Stimulated activated naive CD8-positive, alpha-beta T cell treated with anti-CD3 and anti-CD28 coated beads, Interleukin-15, amount 100 ng/mL, for 72 hours (primary cell): ENCODE results near the gene PRSS2.

Source experiments
- ATAC-seq: fragments of 150-1000 bp; cut with Tn5 transposase; 2 replicates; pipeline ENCODE4 v1.10.0; 2021; ENCODE audit warnings: mild to moderate bottlenecking, moderate library complexity
- DNase-seq, 2 donors: peaks; one replicate each; pipeline ENCODE4 v3.0.0; 2021 to 2022
- H3K27ac Mint-ChIP-seq, 2 donors: one replicate each; pipeline ENCODE4 v1.8.0; 2022; ENCODE audit warnings: mild to moderate bottlenecking in 2 of 2, mixed read lengths in 2 of 2, moderate library complexity in 2 of 2
- H3K27me3 Mint-ChIP-seq: one replicate; pipeline ENCODE4 v1.8.0; 2022; ENCODE audit warnings: mixed read lengths
- H3K4me1 Mint-ChIP-seq: one replicate; pipeline ENCODE4 v1.8.0; 2022; ENCODE audit warnings: mild to moderate bottlenecking, mixed read lengths
- H3K4me3 Mint-ChIP-seq, 2 donors: one replicate each; pipeline ENCODE4 v1.8.0; 2022; ENCODE audit warnings: mild to moderate bottlenecking in 2 of 2, mixed read lengths in 2 of 2, moderate library complexity in 1 of 2
- H3K9me3 Mint-ChIP-seq, 2 donors: one replicate each; pipeline ENCODE4 v1.8.0; 2022; ENCODE audit warnings: mixed read lengths in 2 of 2

The PRSS2 gene

DNA sequence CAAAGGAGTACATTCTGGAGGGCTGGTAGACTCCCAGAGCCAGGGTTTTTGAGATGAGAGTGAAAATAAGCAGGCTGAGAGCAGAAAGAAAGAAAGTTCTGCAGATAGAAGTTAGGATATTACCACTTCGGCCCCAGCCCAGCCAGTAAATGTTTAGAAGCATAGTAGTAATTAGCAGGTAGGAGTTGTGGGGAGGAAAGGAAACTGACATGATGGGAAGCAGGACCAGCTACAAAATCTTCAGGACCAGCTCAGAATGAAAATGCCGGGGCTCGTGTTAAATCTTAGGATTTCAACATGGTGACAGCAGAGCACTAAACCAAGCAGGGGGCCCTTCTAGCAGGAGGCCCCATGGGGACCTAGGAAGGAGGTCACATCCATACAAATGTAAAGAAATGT is 28.7 kb downstream of the PRSS2 start:
- H3K27me3 Mint-ChIP-seq: no peaks in the 10 kb centered on the region
- H3K27ac Mint-ChIP-seq: peak overlapping the region; percentile 99 to 100
- no peaks in the 10 kb centered on the region for H3K9me3 Mint-ChIP-seq
- no peak for DNase-seq
- H3K4me1 Mint-ChIP-seq: peaks cover 68% of the 10 kb centered on the region
- peak overlapping the region; percentile 94 to 95 for H3K4me3 Mint-ChIP-seq
- no peak for ATAC-seq

DNA sequence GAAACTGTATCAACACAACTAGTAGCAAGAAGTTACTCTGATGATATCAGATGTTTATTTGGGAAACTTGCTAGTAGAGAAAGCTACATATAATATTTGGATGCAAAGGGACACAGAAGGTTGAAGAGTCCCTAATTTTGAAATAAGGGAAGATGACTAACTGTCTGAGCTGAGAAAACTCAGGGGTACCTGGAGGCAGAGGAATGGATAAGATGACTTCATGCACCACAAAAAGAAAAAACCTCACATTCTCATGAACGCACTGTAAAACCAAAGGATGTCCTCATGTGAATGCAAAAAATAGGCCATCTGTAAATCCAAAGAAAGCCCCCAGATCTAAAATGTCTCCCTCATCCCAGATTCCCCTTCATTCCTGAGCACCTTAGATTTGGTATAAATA is 29.3 kb downstream of the PRSS2 start:
- DNase-seq (peak in 1 of 2 donors; percentile 20), ATAC-seq (no peak)
- Mint-ChIP-seq H3K4me3 (peak overlapping the region; percentile 94 to 95), H3K27ac (peak overlapping the region; percentile 99 to 100), H3K27me3 (no peaks in the 10 kb centered on the region), H3K4me1 (peaks cover 68% of the 10 kb centered on the region), H3K9me3 (no peaks in the 10 kb centered on the region)

DNA sequence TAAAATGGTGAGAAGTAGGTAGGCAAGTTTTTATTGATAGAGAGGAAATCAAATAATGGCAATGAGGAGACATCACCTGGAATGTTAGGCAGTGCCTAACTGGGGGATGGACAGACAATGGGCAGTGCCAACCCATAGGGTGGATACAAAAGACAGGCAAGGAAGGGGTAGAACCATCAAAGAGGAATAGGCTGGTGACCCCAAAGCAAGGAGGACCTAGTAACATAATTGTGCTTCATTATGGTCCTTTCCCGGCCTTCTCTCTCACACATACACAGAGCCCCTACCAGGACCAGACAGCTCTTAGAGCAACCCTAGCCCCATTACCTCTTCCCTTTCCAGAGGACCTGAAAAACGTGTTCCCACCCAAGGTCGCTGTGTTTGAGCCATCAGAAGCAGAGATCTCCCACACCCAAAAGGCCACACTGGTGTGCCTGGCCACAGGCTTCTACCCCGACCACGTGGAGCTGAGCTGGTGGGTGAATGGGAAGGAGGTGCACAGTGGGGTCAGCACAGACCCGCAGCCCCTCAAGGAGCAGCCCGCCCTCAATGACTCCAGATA is 30.0 kb downstream of the PRSS2 start:
- Mint-ChIP-seq H3K27ac (peak overlapping the region; percentile 99 to 100), H3K4me1 (peaks cover 73% of the 10 kb centered on the region), H3K27me3 (no peaks in the 10 kb centered on the region), H3K9me3 (no peaks in the 10 kb centered on the region), H3K4me3 (peak overlapping the region; percentile 94 to 95)
- peak; percentile 1 for ATAC-seq
- DNase-seq: peak in 1 of 2 donors; percentile 11

DNA sequence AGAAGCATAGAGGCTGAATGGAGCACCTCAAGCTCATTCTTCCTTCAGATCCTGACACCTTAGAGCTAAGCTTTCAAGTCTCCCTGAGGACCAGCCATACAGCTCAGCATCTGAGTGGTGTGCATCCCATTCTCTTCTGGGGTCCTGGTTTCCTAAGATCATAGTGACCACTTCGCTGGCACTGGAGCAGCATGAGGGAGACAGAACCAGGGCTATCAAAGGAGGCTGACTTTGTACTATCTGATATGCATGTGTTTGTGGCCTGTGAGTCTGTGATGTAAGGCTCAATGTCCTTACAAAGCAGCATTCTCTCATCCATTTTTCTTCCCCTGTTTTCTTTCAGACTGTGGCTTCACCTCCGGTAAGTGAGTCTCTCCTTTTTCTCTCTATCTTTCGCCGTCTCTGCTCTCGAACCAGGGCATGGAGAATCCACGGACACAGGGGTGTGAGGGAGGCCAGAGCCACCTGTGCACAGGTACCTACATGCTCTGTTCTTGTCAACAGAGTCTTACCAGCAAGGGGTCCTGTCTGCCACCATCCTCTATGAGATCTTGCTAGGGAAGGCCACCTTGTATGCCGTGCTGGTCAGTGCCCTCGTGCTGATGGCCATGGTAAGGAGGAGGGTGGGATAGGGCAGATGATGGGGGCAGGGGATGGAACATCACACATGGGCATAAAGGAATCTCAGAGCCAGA is 31.0 kb downstream of the PRSS2 start:
- Mint-ChIP-seq H3K9me3 (no peaks in the 10 kb centered on the region), H3K27ac (peak overlapping the region; percentile 95 to 99), H3K4me1 (peaks cover 83% of the 10 kb centered on the region), H3K4me3 (peak overlapping the region; percentile 94 to 95), H3K27me3 (no peaks in the 10 kb centered on the region)
- ATAC-seq (no peak), DNase-seq (peak in 1 of 2 donors; percentile 10)

DNA sequence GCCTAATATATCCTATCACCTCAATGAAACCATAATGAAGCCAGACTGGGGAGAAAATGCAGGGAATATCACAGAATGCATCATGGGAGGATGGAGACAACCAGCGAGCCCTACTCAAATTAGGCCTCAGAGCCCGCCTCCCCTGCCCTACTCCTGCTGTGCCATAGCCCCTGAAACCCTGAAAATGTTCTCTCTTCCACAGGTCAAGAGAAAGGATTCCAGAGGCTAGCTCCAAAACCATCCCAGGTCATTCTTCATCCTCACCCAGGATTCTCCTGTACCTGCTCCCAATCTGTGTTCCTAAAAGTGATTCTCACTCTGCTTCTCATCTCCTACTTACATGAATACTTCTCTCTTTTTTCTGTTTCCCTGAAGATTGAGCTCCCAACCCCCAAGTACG is 31.5 kb downstream of the PRSS2 start:
- H3K27me3 Mint-ChIP-seq: no peaks in the 10 kb centered on the region
- H3K4me1 Mint-ChIP-seq: peaks cover 88% of the 10 kb centered on the region
- H3K4me3 Mint-ChIP-seq: peak overlapping the region; percentile 94 to 95
- no peaks in the 10 kb centered on the region for H3K9me3 Mint-ChIP-seq
- peak overlapping the region; percentile 95 to 99 for H3K27ac Mint-ChIP-seq
- DNase-seq (no peak), ATAC-seq (no peak)

DNA sequence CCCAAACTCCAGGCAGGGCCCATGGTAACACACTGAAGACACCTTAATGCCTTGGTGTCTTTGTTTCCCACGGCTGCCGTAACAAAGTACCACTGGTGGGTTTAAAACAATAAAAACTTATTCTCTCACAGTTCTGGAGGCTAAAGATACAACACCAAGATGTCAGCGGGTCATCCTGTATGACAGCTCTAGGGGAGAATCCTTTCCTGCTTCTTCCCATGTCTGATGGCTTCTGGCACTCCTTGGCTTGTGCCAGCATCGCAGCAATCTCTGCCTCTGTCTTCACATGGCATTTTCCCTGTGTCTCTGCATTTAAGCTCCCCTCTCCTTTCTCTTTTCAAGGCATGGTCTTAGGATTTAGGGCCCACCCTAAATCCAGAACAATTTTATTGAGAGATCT is 33.1 kb downstream of the PRSS2 start:
- Mint-ChIP-seq H3K27me3 (no peaks in the 10 kb centered on the region), H3K4me3 (peak overlapping the region; percentile 80 to 95), H3K27ac (peak overlapping the region; percentile 48 to 91), H3K9me3 (no peaks in the 10 kb centered on the region), H3K4me1 (peaks cover 98% of the 10 kb centered on the region)
- no peak for ATAC-seq
- no peak for DNase-seq

DNA sequence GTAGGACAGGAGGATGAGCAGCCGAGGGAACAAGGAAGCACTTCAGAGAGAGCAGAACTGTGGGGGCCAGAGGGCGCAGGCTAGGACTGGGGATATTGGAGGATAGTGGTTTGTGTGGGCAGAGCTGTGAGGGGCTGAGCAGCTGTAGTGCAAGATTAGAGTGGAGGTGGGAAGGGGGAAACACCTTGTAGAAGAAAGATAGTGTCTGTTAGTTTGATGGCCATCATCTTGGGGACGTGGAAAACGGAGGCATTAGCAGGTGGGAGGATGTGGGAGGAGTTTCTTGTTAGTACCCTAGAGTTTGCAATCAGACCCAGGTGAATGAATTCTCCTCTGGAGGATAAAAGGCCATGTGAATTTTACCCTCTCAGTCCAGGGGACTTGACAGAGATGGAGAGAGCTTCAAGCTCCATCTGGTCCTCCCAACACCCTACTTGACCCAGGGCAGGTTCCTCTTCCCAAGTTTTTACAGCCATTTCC is 34.0 kb downstream of the PRSS2 start:
- H3K9me3 Mint-ChIP-seq: no peaks in the 10 kb centered on the region
- peak; percentile 58 to 74 for DNase-seq
- peak overlapping the region; percentile 80 to 95 for H3K4me3 Mint-ChIP-seq
- ATAC-seq: peak; percentile 35
- H3K27ac Mint-ChIP-seq: peak overlapping the region; percentile 48 to 91
- peaks cover 98% of the 10 kb centered on the region for H3K4me1 Mint-ChIP-seq
- no peaks in the 10 kb centered on the region for H3K27me3 Mint-ChIP-seq

DNA sequence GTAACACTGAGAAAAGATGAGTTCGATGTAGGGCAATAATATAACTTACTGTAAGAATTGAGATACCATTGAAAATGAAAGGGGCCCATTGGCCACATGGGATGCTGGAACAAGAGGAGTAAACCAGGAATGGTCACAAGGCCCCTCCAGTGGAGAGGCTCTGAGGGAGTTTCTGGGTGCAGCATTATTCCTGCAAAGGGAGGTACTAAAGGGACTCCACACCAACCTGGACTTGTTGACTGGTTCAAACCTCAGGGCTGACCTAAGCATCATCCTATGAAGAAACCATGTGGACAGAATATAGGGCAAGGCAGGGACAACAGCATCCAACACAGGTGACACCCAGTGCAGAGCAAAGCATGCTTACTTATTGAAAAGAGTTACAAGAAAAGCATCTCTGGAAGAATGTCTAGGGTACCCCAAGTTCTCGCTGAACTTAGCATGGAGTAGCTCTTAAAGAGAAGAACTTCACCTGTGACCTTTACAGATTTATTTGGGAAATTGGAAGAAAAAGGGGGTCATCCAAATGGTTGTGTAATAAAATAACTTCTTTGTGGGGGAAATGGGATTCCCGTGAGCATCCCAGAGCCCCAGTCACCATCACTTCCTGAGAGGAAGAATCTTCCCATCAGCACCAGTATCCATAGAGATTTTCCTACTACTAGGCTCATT is 34.7 kb downstream of the PRSS2 start:
- ATAC-seq: no peak
- H3K27ac Mint-ChIP-seq: peak overlapping the region; percentile 81 to 95
- peak in 1 of 2 donors; percentile 8 for DNase-seq
- H3K4me3 Mint-ChIP-seq: peak overlapping the region; percentile 80 to 95
- H3K4me1 Mint-ChIP-seq: peaks cover 98% of the 10 kb centered on the region
- H3K9me3 Mint-ChIP-seq: no peaks in the 10 kb centered on the region
- no peaks in the 10 kb centered on the region for H3K27me3 Mint-ChIP-seq

DNA sequence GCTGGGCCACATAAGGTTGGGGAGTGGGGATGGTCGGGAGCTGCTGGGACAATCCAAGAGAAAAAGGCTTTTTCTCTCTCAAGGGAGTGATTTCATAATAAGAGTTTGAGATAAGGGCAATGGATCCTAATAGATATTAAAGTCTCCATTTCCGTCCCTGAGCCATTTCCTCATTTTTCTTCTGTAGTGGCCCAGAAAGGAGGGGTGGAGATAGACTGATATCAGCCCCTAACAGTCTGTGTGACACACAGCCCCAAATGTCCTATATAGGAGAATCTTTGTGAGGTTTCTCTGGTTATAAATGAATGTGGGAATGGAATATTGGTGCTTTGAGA is 35.2 kb downstream of the PRSS2 start:
- Mint-ChIP-seq H3K4me1 (peaks cover 98% of the 10 kb centered on the region), H3K27ac (peak overlapping the region; percentile 99 to 100), H3K9me3 (no peaks in the 10 kb centered on the region), H3K4me3 (peak overlapping the region; percentile 80 to 95), H3K27me3 (no peaks in the 10 kb centered on the region)
- ATAC-seq (no peak), DNase-seq (no peak)

DNA sequence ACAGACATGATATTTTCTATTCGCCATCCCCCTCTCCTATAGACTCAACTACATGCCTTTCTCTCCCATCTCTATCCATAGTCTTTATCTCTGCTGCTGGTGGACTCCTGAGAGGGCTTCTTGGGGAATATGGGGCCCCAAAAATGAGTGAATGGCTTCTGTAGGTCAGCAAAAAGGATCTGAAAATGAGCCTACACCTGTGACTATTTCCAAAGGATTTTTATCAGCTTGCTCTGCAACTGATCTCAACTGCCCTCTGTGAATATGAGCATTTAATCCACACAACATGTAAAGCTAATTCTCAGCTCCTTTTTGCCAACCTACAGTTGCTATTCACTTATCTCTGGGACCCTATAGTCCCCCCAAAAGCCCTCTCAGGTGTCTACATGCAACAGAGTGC is 36.2 kb downstream of the PRSS2 start:
- Mint-ChIP-seq H3K27ac (peak overlapping the region; percentile 99 to 100), H3K4me1 (peaks cover 99% of the 10 kb centered on the region), H3K27me3 (no peaks in the 10 kb centered on the region), H3K9me3 (no peaks in the 10 kb centered on the region), H3K4me3 (peak overlapping the region; percentile 60 to 95)
- no peak for ATAC-seq
- no peak for DNase-seq

DNA sequence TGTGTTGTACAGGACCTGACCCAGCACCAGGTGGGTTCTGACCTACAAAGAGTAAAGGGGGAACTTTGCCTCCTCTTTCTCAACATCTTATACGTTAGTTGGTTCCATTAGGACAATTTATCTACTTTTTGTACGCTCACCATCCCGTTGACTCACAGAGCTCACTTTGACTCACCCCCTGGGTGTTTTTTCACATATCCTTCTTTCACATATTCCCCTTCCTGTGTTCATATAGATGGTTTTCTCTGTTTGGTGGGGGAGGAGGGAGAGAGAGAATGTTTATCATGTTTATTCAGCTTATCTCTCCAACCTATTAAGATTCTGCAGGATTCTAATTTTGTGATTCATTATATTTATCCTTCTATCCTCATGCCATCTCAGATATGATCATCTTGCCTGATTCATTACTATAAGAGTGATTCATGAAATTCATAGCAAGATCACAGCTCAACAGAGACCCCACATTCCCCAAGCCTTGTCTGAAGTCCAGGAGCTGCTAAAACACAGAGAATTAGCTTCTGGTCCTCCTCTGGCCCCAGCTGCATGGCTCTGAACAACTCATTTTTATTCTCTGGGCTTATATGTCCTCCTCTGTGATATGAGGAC is 37.2 kb downstream of the PRSS2 start:
- Mint-ChIP-seq H3K9me3 (no peaks in the 10 kb centered on the region), H3K27ac (peak overlapping the region; percentile 99 to 100), H3K27me3 (no peaks in the 10 kb centered on the region), H3K4me3 (peak overlapping the region; percentile 83 to 95), H3K4me1 (peaks cover 99% of the 10 kb centered on the region)
- ATAC-seq (peak; percentile 4), DNase-seq (peak in 1 of 2 donors; percentile 71)

DNA sequence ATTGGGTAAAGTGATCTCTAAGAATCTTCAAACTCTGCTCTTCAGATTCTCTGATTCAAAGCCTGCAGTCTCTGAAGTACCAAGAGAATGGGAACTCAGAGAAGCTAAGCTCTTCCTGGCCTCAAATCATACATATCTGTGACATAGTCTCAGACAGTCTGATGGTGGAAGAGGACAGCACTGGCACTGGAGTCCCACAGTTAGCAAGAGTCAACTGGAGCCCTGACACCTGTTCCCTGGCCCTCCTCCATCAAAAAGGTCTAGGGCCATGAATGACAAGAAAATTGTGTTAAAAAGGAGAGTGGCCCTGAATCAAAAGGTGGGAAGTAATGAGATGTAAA is 37.7 kb downstream of the PRSS2 start:
- no peaks in the 10 kb centered on the region for H3K9me3 Mint-ChIP-seq
- H3K4me3 Mint-ChIP-seq: peak overlapping the region; percentile 83 to 95
- H3K27me3 Mint-ChIP-seq: no peaks in the 10 kb centered on the region
- peak overlapping the region; percentile 99 to 100 for H3K27ac Mint-ChIP-seq
- DNase-seq (no peak), ATAC-seq (peak; percentile 31)
- H3K4me1 Mint-ChIP-seq: peaks cover 99% of the 10 kb centered on the region

DNA sequence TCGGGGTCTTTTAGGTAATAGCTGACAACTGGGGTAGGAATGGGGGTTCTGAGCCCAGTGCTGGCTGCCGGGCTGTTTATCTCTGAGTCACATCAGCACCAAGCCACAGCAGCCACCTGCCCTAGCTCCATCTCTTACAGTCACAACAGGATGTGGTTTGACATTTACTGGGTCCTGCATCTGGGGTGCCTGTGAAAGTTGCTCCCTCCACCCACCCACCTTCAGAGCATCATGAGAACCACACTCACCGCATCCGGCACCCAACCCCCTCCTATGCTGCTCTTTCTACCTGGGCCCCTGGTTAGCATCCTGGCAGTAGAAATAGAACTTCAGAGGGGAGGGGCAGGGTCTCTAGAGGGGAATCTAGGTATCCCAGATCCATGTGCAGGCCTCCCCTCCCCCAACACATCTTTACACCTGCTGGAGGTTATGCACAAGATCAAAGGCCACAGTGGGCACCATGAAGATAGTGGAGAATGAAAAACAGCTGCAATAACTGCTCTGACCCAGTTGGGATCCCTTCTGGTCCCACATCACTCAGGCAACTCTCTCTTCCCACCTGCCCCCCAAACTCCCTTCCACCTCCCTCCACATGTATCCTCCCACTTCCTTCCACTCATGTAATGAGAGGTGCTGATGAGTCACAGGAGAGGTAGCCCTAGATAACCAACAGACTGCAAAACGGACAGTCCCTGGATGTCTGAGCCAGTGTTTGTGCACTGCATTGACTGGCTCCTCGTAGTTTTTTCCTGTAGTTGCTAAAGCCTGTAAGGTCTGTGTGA is 38.2 kb downstream of the PRSS2 start:
- H3K27me3 Mint-ChIP-seq: no peaks in the 10 kb centered on the region
- DNase-seq (peak; percentile 96 to 98), ATAC-seq (peak; percentile 82)
- no peaks in the 10 kb centered on the region for H3K9me3 Mint-ChIP-seq
- H3K27ac Mint-ChIP-seq: peak overlapping the region; percentile 99 to 100
- H3K4me1 Mint-ChIP-seq: peaks cover 97% of the 10 kb centered on the region
- H3K4me3 Mint-ChIP-seq: peak overlapping the region; percentile 83 to 95

DNA sequence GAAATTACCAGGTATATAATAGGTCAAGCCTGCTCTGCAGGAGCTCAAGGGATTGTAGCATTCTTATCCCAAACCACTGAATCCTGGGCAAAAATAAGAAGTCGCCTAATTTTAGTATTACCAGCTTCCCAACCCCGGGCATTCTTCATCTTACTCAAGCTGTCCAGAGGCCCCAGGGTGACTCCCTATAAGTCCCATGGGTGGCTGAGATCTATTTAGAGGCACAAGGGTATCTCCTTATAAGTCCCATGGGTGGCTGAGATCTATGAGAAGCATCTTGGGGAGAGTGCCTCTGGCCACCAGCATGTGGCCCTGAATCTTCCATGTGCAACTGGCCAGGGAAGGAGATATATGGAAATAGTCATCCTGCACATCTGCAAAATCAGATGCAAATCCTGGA is 38.9 kb downstream of the PRSS2 start:
- H3K27me3 Mint-ChIP-seq: no peaks in the 10 kb centered on the region
- H3K27ac Mint-ChIP-seq: peak overlapping the region; percentile 99 to 100

DNA sequence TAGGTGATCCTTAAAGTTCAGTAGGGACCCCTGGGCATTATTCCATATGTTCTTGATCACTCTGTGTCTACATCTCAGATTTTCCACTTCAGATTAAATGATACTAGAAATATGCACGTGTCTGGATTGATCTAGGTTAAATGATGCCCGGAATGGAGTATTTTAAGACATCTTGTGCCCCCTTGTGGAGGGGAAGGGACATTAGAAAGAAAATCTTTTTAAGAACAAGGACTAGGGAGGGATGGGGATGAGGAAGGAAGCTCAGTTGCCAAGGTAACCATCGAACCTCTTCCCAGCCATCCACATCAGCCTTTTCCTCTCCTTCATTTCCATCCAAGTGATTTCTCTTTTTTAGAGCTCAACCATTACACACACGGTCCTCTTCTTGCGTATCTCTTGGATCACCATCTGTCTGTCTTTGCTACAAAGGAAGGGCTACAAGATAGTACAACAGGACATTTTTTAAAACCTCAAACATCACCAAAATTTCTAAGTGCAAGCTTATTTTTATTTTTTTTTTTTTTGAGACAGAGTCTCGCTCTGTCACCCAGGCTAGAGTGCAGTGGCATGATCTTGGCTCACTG is 40.5 kb downstream of the PRSS2 start:
- ATAC-seq (no peak), DNase-seq (no peak)
- Mint-ChIP-seq H3K27me3 (no peaks in the 10 kb centered on the region), H3K4me3 (peak overlapping the region; percentile 84 to 95), H3K9me3 (no peaks in the 10 kb centered on the region), H3K4me1 (peaks cover 80% of the 10 kb centered on the region), H3K27ac (peak overlapping the region; percentile 92 to 100)

More for the DNA sequence above, 38.9 kb downstream of the PRSS2 start:
- ATAC-seq: no peak
- Mint-ChIP-seq H3K4me1 (peaks cover 96% of the 10 kb centered on the region), H3K4me3 (peak overlapping the region; percentile 83 to 95), H3K9me3 (no peaks in the 10 kb centered on the region)
- DNase-seq: no peak
